ENCODE data around the gene TSSC4. TPM values are rescaled to one million over a fixed set of nuclear protein-coding genes. Genes with fewer than 3 reads are reported as not detected.

Gene TSSC4
- total RNA-seq, 1 experiment from 2014 or later = 26.7 TPM

- DNase-seq = no peak
- H3K4me1 ChIP-seq = no peaks in the 10 kb centered on the region
- no peaks in the 10 kb centered on the region for H3K36me3 ChIP-seq
- H3K27me3 ChIP-seq = peaks cover 24% of the 10 kb centered on the region
- no peak overlapping the region for H3K27ac ChIP-seq
- no peaks in the 10 kb centered on the region for H3K9me3 ChIP-seq (replicated peaks)
- no peak overlapping the region for H3K4me3 ChIP-seq
Measured at GRCh38 chr11:2409611-2410468, 9.3 kb downstream of the TSSC4 start.

- no peaks in the 10 kb centered on the region for H3K36me3 ChIP-seq
- H3K9me3 ChIP-seq (replicated peaks) = no peaks in the 10 kb centered on the region
- H3K4me3 ChIP-seq = no peak overlapping the region
- no peak for DNase-seq
- peaks cover 24% of the 10 kb centered on the region for H3K27me3 ChIP-seq
- no peaks in the 10 kb centered on the region for H3K4me1 ChIP-seq
- H3K27ac ChIP-seq = no peak overlapping the region
Measured at GRCh38 chr11:2410616-2411015, 10.1 kb downstream of the TSSC4 start.

GRCh38 chr11:2411446-2412305, 11.1 kb downstream of the TSSC4 start:
- H3K27me3 ChIP-seq = peaks cover 31% of the 10 kb centered on the region

GRCh38 chr11:2412323-2412722, 11.8 kb downstream of the TSSC4 start:
- H3K27ac ChIP-seq = no peak overlapping the region
- DNase-seq = no peak
- H3K36me3 ChIP-seq = no peaks in the 10 kb centered on the region
- no peak overlapping the region for H3K4me3 ChIP-seq
- no peaks in the 10 kb centered on the region for H3K9me3 ChIP-seq (replicated peaks)
- no peaks in the 10 kb centered on the region for H3K4me1 ChIP-seq
- H3K27me3 ChIP-seq = peaks cover 31% of the 10 kb centered on the region

More at GRCh38 chr11:2411446-2412305, 11.1 kb downstream of the TSSC4 start:
- no peak overlapping the region for H3K27ac ChIP-seq
- no peaks in the 10 kb centered on the region for H3K36me3 ChIP-seq
- no peaks in the 10 kb centered on the region for H3K4me1 ChIP-seq
- DNase-seq = no peak
- H3K4me3 ChIP-seq = no peak overlapping the region
- H3K9me3 ChIP-seq (replicated peaks) = no peaks in the 10 kb centered on the region

GRCh38 chr11:2413742-2414579, 13.4 kb downstream of the TSSC4 start:
- no peak overlapping the region for H3K27ac ChIP-seq
- no peaks in the 10 kb centered on the region for H3K36me3 ChIP-seq
- peaks cover 24% of the 10 kb centered on the region for H3K27me3 ChIP-seq
- DNase-seq = peak in 1 of 2 experiments; percentile 33
- no peaks in the 10 kb centered on the region for H3K9me3 ChIP-seq (replicated peaks)
- H3K4me1 ChIP-seq = no peaks in the 10 kb centered on the region
- no peak overlapping the region for H3K4me3 ChIP-seq

GRCh38 chr11:2414616-2415015, 14.1 kb downstream of the TSSC4 start:
- Histone ChIP-seq H3K9me3 (replicated peaks) (no peaks in the 10 kb centered on the region), H3K4me1 (no peaks in the 10 kb centered on the region), H3K27ac (no peak overlapping the region), H3K27me3 (peaks cover 19% of the 10 kb centered on the region), H3K36me3 (no peaks in the 10 kb centered on the region), H3K4me3 (no peak overlapping the region)
- no peak for DNase-seq

GRCh38 chr11:2415171-2415570, 14.6 kb downstream of the TSSC4 start:
- H3K27ac ChIP-seq = no peak overlapping the region
- H3K36me3 ChIP-seq = no peaks in the 10 kb centered on the region
- DNase-seq = no peak
- peaks cover 13% of the 10 kb centered on the region for H3K27me3 ChIP-seq
- no peak overlapping the region for H3K4me3 ChIP-seq
- no peaks in the 10 kb centered on the region for H3K9me3 ChIP-seq (replicated peaks)
- H3K4me1 ChIP-seq = no peaks in the 10 kb centered on the region

GRCh38 chr11:2415601-2416380, 15.2 kb downstream of the TSSC4 start:
- H3K4me1 ChIP-seq = no peaks in the 10 kb centered on the region
- no peaks in the 10 kb centered on the region for H3K36me3 ChIP-seq
- 0 out of 2 replicates have a peak, but pooled peaks cover 9% of the 10 kb centered on the region for H3K27me3 ChIP-seq
- H3K27ac ChIP-seq = no peak overlapping the region
- H3K4me3 ChIP-seq = no peak overlapping the region
- H3K9me3 ChIP-seq (replicated peaks) = no peaks in the 10 kb centered on the region
- no peak for DNase-seq

- Histone ChIP-seq H3K27me3 (0 out of 2 replicates have a peak, but pooled peaks cover 6% of the 10 kb centered on the region), H3K4me3 (no peak overlapping the region), H3K4me1 (no peaks in the 10 kb centered on the region), H3K27ac (no peak overlapping the region), H3K36me3 (no peaks in the 10 kb centered on the region), H3K9me3 (replicated peaks) (no peaks in the 10 kb centered on the region)
- DNase-seq = no peak
Measured at GRCh38 chr11:2416765-2417164, 16.2 kb downstream of the TSSC4 start.

- Histone ChIP-seq H3K9me3 (replicated peaks) (no peaks in the 10 kb centered on the region), H3K27ac (no peak overlapping the region), H3K4me3 (no peak overlapping the region), H3K36me3 (no peaks in the 10 kb centered on the region), H3K27me3 (0 out of 2 replicates have a peak, but pooled peaks cover 6% of the 10 kb centered on the region), H3K4me1 (no peaks in the 10 kb centered on the region)
- DNase-seq = no peak
Measured at GRCh38 chr11:2417856-2418692, 17.5 kb downstream of the TSSC4 start.

GRCh38 chr11:2418693-2419360, 18.3 kb downstream of the TSSC4 start:
- no peak for DNase-seq

GRCh38 chr11:2419638-2420501, 19.3 kb downstream of the TSSC4 start:
- peak; percentile 56 to 76 for DNase-seq
- H3K4me3 ChIP-seq = no peak overlapping the region
- H3K27me3 ChIP-seq = peaks cover 6% of the 10 kb centered on the region; the same call in 1 of the 2 replicates
- H3K4me1 ChIP-seq = no peaks in the 10 kb centered on the region
- no peaks in the 10 kb centered on the region for H3K36me3 ChIP-seq
- H3K27ac ChIP-seq = no peak overlapping the region
- no peaks in the 10 kb centered on the region for H3K9me3 ChIP-seq (replicated peaks)

More at GRCh38 chr11:2418693-2419360, 18.3 kb downstream of the TSSC4 start:
- Histone ChIP-seq H3K27me3 (peaks cover 6% of the 10 kb centered on the region; the same call in 1 of the 2 replicates), H3K9me3 (replicated peaks) (no peaks in the 10 kb centered on the region), H3K36me3 (no peaks in the 10 kb centered on the region), H3K4me3 (no peak overlapping the region), H3K27ac (no peak overlapping the region), H3K4me1 (no peaks in the 10 kb centered on the region)
